Activated CD4-positive, alpha-beta T cell treated with anti-CD3 and anti-CD28 coated beads, Interleukin-2, amount 50 U/mL, for 24 hours (primary cell): Measurements from ENCODE around the gene ITGAL.
"Not testable (repeated sequence)": the region's sequence is repeated elsewhere in the genome, so short reads cannot be mapped to it uniquely, and the experiment has no call there.

ENCODE experiments used
- DNase-seq, 2 donors: peaks; one replicate each; pipeline ENCODE4 v3.0.0-alpha.2; 2020; ENCODE audit warnings: low read depth in 1 of 2, low spot score in 1 of 2

ITGAL gene

DNA sequence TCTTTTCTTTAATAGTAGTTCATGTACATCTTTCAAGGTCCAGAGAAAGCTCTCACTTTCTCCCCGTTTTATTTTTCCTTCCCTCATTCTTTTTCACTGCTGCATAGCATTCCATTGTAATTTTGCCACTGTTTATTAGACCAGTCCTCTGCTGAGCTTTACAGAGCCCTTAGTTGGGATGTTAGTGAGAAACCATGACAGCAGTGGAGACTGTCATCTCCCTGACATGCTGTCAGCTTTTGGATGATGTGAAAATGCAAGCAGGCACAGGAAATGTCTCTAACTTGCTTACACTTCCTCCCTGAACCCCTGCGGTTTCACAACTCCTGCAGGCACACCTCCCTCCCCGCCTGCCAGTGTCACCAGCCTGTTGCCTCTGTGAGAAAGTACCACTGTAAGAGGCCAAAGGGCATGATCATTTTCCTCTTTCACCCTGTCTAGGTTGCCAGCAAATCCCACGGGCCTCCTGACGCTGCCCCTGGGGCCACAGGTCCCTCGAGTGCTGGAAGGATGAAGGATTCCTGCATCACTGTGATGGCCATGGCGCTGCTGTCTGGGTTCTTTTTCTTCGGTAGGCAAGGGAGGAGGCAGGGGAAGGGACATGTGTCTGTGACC lies at the start of gene ITGAL:
Gene ITGAL, plus strand, starts transcription at position 415 of the 615 bp plus-strand sequence. Its CDS starts 96 bp downstream, at position 511.
- DNase-seq: peak; percentile 55 to 88

DNA sequence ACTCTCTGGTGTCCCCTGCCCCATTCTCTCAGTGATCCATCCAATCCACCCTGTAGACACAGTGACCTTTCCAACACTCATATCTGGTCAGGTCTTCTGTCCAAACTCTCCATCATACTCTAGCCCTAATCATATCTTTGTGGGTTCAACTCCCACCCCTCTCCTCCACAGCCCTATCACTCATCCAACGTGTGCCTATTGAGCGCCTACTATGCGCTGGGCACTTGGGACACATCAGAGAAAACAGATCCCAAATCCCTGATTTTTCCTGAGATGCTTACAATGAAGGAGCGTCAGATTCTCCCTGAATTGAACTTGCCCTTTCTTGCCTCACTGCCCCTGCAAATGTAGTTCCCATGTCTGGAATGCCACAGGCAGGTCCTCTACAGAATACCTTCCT lies 44.5 kb upstream of the ITGAL start:
- DNase-seq: no peak

DNA sequence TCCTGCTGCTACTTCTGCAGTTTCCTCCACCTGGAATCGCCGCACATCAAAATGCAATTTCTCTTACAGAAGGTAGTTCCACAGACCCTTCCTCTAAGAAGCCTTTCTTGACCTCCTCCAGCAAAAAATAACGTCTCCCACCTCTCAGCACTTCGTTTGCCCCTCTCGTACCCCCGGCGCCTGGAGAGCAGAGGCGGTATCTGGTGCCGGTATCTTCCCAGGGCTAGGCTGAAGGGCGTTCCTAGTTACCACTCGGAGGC lies 43.2 kb upstream of the ITGAL start:
- no peak for DNase-seq

DNA sequence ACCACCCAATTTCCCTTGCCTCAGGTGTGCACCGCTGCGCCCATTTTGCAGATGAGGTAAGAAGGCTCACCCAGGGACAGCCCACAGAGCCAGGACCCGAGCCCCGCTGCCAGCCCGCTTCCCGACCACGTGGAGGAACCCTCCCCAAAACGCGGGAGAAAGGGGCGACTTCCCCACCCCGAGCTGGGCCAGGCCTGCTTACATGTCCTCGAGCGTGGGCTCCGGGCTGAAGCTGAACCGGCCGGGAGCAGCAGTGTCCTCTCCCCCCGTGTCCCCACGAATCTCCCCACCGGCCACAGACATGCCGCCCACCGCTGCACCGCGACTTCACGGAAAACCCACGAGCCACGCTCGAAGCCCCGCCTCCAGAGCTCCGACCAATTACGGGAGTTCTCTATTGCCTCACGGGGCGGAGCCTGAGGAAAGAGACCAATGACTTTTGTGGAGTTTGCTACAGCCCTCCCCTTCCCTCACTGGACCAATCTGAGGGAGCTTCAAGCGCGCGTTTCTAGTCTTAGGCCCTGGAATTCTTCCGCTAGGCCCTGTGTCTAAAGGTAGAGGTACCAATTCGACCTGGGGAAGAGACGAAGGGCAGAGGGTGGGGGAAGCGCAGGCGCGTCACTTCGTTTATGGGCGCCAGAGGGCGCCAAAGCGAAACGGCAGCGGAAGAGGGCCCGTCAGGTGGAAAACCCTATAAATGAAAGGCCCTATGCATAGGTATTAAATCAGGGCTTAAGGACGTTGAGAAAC lies 42.7 kb upstream of the ITGAL start, which contains the start of gene DCTPP1:
Gene DCTPP1, minus strand, starts transcription at position 353 of the 750 bp plus-strand sequence. Its CDS starts 50 bp downstream, at position 303.
- peak; percentile 83 to 95 for DNase-seq

DNA sequence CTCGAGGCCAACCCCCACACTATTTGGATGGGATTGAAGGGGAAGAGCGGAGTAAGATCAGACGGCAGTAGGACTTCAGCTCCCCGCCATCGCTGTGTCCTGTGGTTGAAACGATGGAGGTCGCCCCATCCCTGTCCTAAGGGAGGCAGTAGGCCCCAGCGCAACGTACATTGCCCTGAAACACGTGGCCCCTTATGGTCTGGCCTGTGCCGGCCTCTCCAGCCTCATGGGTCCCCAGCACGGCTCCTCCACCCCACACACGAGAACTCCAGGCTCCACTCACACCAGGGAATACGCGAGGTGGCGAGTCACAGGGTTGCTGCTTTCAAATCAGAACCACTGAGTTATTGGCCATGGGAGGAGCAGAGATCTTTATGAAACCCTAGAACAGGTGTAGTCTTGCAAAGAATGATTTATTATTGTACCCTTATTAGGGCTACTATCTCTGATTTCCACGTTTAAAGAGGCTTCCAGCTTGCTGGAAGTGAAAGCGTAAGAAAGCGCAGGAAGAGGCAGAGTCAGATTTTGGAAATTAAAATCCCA lies 42.0 kb upstream of the ITGAL start:
- DNase-seq: no peak

DNA sequence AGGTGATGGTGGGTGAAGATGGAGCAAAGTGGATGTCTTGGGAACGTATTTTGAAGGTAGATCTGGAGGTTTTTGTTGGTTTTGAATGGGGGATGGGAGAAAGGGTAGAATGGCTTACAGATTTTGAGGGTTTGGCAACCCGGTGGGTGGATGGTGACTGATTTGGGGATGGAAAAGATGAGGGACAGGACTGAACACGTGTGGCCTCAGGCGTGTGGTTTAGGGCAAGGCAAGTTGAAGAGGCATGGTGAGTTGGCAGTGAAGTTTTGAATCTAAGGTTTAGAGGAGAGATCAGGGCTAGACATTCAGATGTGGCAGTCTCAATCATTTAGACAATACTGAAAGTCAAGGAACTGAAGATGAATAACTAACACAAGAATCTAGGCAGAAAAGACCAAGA lies 37.7 kb upstream of the ITGAL start:
- DNase-seq: peak in 1 of 2 donors; percentile 55

DNA sequence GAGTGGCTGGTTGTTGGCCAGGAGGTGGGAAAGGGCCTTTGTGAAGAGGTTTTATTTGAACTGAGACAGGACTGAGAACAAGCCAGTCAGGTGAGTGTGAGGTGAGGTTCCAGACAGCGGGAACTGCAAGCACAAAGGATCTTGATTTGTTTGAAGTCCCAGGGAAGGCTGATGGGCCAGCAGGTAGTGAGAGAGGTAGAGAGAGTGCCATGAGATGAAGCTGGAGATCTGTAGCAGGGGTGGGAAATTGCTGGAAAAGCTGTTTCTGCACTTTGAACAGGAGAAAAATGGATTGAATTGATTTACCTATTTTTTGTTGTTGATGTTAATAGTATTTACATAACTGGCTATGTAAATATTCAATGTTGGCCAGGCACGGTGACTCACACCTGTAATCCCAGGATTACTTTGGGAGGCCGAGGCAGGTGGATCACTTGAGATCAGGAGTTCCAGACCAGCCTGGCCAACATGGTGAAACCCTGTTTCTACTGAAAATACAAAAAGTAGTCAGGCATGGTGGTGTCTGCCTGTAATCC lies 35.0 kb upstream of the ITGAL start:
- DNase-seq: no peak

DNA sequence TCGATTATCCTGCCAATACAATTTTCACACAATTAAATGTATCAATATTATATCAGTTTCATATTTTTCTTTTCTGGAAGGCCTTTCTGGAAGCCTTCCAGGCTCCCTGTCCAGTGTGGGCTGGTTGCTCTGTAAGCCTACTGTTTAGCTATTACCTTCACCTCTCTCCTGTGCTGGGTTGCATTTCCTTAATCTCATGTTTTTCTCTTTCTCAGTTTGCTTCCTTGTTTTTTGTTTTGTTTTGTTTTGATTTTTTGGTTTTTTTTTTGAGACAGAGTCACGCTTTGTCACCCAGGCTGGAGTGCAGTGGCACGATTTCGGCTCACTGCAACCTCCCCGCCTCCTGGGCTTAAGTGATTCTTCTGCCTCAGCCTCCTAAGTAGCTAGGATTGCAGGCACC lies 33.7 kb upstream of the ITGAL start:
- DNase-seq: no peak

DNA sequence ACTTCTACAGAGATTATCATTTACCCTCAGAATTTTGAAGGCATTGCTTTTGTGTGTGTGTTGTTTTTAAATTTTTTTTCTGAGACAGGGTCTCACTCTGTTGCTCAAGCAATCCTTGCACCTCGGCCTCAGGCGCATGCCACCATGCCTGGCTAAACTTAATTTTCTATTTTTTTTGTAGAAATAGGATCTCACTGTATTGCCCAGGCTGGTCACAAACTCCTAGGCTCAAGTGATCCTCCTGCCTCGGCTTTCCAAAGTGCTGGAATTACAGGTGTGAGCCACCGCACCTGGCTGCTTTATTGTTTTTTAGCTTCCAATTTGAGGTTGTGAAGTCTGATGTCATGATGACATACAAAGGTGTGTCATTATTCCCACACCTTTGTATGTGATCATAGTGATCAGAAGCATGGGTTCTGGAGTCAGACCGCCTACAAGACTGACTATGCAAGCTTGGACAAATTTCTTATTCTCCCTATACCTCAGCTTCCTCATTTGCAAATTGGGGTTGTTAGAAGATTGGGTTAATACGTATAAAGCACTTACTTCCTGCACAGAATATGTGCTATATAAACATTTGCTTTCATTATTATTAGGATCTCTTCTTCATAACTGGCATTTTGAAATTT lies 32.7 kb upstream of the ITGAL start:
- no peak for DNase-seq

DNA sequence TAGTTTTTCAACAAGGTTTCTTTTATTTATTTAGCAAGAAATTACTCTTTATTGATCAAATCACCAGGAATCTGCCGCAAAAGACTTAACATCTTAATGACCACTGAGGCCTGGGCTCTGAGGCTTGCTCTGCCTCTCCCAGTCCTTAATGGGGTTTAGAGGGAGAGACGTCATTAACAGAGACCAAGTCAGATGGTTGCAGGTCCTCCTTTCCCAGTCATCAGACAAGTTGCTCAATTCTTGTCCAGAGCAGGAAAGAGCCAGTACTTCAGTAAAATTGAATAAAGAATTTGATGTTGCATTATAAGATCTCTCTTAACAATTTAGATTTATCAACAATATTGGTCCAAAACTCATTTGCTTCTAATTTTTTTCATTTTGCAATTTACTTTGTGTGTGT lies 28.9 kb upstream of the ITGAL start:
- DNase-seq: no peak

DNA sequence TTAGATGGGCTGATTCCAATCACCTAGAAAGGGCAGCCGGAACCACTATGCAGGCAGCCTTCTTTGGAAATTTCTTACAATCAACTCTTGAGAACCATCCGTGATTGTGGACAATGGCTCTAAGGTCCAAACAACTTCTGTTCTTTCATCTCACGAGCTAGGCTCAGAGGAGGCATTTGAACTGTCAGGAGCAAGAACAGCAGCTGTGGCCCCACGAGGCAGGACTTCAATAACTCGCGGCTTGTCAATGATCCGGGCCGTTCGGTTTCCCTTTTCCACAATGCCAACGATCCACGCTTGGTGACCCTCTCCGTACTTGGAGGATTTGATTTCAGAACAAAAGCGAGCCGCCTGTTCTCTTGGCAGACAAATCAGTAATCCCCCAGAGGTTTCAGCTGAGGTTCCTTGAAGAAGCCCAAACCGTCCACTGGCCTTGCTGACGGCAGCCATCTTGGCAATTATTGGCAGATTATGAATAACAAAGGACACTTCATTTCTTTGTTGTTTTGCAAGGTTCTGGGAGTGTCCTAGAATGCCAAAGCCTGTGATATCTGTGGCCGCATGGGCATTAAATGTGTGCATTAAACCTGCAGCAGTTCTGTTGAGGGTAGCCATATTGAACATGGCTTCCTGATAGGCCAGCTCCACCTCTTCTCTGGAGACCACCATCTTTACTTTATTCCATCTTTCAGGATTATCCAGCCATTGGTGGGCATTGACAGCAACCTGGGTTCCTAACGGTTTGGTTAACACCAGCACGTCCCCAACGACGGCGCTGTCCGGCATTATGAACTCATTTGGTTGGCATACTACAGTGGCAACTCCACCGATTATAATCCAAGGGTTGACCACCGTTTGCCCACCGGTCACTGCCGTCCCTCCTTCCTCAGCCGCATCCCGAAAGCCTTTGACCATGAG lies 28.1 kb upstream of the ITGAL start:
- DNase-seq: no peak

DNA sequence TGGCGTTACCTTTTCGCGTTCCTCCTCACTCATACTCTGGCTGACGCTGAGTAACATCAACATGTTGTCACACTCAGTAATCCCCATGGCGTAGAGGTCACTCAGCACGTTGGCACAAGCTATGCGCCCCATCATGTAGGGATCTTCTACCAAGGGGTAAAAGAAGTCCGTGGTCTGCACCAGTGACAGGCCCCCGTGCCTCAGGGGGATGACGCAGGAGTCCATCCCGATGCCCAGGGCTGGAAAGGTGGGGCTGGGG lies 27.5 kb upstream of the ITGAL start:
- DNase-seq: no peak

DNA sequence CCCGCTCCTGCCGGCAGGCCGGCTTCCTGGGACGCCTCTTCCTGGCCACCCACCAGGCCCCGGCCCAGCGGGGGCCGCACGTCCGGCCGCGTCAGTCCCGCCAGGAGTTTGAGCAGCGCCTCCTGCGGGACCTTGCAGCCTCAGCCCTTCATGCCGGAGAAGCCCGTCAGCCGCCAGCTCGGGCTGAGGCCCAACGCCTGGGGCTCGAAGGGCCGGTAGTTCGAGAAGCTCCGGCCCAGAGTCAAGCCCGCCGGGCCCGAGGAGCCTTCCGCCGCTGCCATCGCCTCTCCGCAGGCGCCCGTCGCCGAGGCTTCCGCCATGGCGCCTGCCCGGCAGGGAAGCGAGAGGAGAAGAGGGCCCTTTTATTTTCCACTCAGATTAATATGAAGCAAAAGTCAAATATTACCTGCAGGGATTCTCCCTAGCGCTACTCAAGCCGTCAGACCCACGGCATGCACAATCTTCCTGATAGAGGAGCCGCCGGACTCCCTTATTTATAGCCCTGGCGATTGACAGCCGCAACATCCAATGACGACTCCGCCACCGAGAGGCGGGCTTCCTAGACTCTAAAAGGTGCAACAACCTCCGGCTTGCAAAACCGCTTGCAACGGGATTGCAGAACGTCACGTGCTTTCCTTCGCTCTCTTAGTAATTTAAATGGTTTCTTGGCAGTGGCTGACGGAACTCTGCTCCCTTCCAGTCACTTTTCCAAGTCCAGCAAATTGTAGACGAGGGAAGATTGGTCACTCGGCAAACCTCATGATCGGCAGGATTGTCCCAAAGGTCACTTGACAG lies 26.9 kb upstream of the ITGAL start, which contains the start of gene SEPHS2:
Gene SEPHS2, minus strand, starts transcription at position 467 of the 795 bp plus-strand sequence. Its CDS starts 147 bp downstream, at position 320.
- peak; percentile 89 to 97 for DNase-seq

DNA sequence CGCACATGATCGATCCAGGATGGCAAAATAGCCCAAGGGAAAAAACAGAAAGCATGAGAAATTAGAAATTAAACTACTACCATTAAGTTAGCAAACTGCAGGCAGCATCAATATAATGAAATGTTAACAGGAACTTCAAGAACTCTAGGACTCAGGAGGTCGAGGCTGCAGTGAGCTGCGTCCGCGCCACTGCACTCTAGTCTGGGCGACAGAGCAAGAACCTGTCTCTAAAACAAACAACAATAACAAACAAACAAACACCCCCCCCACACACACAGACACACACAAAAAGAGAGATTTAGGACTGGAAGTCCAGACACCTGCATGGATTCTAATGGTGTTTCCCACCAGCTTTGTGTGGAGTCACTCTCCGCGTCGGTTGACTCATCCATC lies 26.3 kb upstream of the ITGAL start:
- DNase-seq: no peak

DNA sequence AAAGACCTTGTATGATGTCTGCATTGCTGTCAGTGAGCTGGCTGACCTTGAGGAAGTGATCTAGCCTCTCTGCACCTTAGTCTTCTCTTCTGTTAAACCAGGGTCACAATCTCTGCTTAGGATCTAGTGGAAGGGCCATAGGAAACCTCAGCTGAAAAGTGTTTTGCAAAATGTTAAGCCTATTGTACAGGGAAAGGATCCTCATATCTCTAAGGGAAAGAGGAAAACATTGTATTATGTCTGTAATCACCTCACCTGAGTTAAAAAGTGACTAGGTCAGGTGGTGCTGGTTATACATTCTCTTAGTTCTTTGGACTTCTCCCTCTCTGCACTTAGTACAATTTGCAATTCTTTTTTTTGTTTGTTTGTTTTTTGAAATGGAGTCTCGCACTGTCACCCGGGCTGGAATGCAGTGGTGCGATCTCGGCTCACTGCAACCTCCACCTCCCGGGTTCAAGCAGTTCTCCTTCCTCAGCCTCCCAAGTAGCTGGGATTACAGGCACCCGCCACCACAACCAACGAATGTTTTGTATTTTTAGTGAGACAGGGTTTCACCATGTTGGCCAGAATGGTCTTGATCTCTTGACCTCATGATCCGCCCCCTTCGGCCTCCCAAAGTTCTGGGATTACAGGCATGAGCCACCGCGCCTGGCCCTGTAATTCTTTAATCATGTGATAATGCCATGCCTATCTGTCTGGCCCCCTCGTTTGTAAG lies 24.9 kb upstream of the ITGAL start:
- DNase-seq: no peak

DNA sequence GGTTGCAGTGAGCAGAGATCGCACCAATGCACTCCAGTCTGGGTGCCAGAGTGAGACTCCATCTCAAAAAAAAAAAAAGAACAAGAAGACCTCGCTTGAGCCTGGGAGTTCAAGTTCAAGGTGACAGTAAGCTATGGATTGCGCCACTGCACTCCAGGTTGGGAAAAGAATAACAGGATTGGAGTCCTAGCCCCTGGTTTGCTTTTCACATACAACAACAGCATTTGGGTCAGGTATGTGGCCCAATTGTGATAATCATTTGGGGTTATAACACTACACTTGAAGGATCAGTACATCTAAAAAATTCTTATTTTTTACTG lies 23.5 kb upstream of the ITGAL start:
- no peak for DNase-seq

DNA sequence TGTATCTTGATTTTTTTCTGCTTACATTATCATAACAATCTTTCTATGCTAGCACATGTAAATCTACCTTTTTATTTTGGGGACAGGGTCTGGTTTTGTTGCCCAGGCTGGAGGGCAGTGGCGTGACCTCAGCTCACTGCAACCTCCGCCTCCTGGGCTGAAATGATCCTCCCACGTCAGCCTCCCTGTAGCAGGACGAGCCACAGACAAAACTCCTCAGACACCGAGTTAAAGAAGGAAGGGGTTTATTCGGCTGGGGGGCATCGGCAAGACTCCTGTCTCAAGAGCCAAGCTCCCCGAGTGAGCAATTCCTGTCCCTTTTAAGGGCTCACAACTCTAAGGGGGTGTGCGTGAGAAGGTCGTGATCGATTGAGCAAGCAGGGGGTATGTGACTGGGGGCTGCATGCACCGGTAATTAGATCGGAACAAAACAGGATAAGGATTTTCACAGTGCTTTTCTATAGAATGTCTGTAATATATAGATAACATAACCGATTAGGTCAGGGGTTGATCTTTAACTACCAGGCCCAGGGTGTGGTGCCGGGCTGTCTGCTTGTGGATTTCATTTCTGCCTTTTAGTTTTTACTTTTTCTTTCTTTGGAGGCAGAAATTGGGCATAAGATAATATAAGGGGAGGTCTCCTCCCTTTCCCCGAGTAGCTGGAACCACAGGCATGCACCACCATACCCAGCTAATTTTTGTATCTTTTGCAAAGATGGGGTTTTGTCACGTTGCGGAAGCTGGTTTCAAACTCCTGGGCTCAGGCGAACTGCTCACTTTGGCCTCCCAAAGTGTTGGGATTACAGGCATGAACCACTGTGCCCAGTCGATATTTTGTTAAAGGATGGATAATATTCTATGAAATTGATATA lies 19.6 kb upstream of the ITGAL start:
- DNase-seq: not testable (repeated sequence)

DNA sequence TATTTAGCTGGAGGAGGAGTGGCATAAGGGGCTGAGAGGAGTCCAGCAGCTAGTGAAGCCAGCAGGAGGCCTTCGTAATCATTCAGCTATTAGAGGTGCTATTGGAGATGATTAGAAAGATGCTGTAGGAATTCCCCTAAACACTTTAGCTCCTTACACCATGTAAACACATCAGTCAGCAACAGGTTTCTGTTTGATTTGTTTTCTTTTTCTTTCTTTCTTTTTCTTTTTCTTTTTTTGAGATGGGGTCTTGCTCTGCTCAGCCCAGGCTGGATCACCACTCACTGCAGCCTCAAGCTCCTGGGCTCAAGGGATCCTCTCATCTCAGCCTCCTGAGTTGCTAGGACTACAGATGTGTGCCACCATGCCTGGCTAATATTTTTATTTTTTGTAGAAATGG lies 16.2 kb upstream of the ITGAL start:
- no peak for DNase-seq

DNA sequence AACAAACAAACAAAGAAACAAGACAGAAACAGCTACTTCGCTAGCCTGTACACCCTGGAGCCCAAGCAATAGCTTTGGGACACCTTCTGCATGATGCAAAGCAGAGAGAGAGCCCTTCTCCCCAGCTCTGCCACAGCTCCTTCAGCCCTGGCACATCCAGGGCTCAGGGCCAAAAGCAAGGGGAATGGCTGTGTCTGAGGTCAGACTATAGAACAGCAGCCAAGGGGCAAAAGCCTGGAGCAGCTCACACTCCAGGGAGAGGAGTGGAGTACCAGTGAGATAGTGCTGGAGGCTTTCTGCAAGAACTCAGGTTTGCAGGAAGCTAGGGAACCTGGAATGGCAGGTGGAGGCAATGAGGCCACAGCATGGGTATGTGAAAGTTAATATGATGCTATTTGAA lies 15.3 kb upstream of the ITGAL start:
- DNase-seq: no peak
